HG03558 (cell line): ENCODE data around the gene TSPY9.
"Not testable (repeated sequence)": the region's sequence is repeated elsewhere in the genome, so short reads cannot be mapped to it uniquely, and the experiment has no call there.

Experiments
- ATAC-seq: cut with Tn5 transposase; IDR thresholded peaks from one replicate; pipeline ENCODE4 v1.9.1; 2021; ENCODE audit warnings: moderate number of reproducible peaks; ENCODE audit not compliant: unreplicated experiment; ENCODE audit errors: extremely low read depth

The TSPY9 gene, protein sequence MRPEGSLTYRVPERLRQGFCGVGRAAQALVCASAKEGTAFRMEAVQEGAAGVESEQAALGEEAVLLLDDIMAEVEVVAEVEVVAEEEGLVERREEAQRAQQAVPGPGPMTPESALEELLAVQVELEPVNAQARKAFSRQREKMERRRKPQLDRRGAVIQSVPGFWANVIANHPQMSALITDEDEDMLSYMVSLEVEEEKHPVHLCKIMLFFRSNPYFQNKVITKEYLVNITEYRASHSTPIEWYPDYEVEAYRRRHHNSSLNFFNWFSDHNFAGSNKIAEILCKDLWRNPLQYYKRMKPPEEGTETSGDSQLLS

DNA sequence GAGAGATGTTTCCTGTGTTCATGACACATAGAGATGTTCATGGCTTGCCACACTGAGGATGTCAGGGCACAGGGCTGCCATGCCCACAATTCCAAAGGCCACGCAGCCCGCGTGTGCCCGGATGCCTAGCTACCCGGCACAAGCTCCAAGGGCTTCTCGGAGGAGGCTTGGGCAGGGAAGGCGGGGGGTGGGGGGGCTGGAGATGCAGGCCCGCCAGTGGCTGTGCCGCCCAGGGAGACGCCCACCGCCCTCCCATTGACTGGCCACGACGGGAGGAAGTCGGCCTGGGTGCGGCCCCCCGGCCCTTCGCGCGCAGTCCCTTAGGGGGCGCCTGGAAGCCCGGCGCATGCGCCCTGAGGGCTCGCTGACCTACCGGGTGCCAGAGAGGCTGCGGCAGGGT lies at the start of gene TSPY9:
Gene TSPY9 (plus strand): TSS at position 301 of the 400 bp plus-strand sequence. CDS start 46 bp downstream, at position 347.
- ATAC-seq = not testable (repeated sequence)

DNA sequence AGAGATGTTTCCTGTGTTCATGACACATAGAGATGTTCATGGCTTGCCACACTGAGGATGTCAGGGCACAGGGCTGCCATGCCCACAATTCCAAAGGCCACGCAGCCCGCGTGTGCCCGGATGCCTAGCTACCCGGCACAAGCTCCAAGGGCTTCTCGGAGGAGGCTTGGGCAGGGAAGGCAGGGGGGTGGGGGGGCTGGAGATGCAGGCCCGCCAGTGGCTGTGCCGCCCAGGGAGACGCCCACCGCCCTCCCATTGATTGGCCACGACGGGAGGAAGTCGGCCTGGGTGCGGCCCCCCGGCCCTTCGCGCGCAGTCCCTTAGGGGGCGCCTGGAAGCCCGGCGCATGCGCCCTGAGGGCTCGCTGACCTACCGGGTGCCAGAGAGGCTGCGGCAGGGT lies 20.4 kb upstream of the TSPY9 start, which contains the start of gene TSPY1:
Gene TSPY1 (plus strand): TSS at position 301 of the 400 bp plus-strand sequence. CDS start 46 bp downstream, at position 347.
- ATAC-seq = not testable (repeated sequence)

DNA sequence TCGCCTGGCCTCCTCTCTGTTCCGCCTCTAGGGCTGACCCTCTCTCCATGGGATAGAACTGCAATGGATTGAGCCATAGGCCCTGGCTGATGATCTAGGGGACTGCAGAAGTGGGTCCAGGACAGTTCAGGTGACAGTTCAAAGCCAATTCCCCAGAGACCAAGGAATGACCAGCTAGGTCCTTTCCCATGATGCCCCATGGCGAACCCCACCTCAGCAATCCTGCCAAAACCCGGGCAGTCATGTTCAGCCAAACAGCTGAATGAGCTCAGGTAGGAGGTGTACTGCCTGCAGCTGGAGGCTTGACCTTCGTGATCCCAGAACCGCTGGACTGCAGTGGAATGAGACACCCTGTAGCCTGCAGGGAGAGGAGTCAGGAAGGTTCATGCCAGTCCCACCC lies 17.3 kb downstream of the TSPY9 start:
- not testable (repeated sequence) for ATAC-seq

DNA sequence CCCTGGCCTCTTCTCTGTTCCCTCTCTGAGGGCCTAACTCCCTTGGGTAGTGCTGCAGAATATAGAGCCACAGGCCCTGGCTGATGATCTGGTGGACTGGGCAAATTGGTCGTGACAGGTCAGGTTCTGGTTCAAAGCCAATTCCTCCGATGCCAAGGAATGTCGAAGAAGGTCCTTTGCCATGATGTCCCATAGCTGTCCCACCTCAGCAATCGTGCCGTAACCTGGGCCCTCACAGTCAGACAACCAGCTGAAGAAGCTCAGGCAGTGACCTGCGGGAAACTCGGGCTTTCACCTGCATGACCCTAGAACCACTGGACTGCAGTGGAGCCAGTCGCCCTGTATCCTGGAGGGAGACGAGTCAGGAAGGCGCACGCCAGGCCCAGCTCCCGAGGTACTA lies 29.2 kb downstream of the TSPY9 start:
- ATAC-seq = not testable (repeated sequence)

DNA sequence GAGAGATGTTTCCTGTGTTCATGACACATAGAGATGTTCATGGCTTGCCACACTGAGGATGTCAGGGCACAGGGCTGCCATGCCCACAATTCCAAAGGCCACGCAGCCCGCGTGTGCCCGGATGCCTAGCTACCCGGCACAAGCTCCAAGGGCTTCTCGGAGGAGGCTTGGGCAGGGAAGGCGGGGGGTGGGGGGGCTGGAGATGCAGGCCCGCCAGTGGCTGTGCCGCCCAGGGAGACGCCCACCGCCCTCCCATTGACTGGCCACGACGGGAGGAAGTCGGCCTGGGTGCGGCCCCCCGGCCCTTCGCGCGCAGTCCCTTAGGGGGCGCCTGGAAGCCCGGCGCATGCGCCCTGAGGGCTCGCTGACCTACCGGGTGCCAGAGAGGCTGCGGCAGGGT lies 40.5 kb downstream of the TSPY9 start, which contains the start of gene TSPY10:
Gene TSPY10 (plus strand): TSS at position 301 of the 400 bp plus-strand sequence. CDS start 46 bp downstream, at position 347.
- ATAC-seq = not testable (repeated sequence)
